HepG2 (cell line): Measurements from ENCODE around the gene MAMSTR. TPM values are rescaled to one million over a fixed set of nuclear protein-coding genes. Genes with fewer than 3 reads are reported as not detected.
A peak's percentile ranks its signal among the peaks of the same experiment; 100 is the strongest.

ENCODE experiments used
- AGO1 ChIP-seq: fragments of 200-400 bp; formaldehyde crosslinking; IDR thresholded peaks from 2 replicates; pipeline ENCODE4 v1.6.1; 2017; ENCODE audit warnings: mild to moderate bottlenecking, low read depth, low read length, moderate library complexity; ENCODE audit not compliant: poor library complexity, severe bottlenecking
- ISL2 ChIP-seq: sonication (generic); formaldehyde crosslinking; IDR thresholded peaks from 2 replicates; pipeline ENCODE4 v1.5.0; 2020; ENCODE audit warnings: missing genetic modification reagents
- JDP2 ChIP-seq: sonication (generic); formaldehyde crosslinking; IDR thresholded peaks from 2 replicates; pipeline ENCODE4 v1.8.1; 2022; ENCODE audit warnings: missing genetic modification reagents, borderline replicate concordance
- KDM4B ChIP-seq: sonication (generic); formaldehyde crosslinking; IDR thresholded peaks from 2 replicates; pipeline ENCODE4 v1.4.0; 2020; ENCODE audit warnings: missing genetic modification reagents
- KMT2A ChIP-seq: sonication (generic); formaldehyde crosslinking; IDR thresholded peaks from 2 replicates; pipeline ENCODE4 v1.4.0; 2020; ENCODE audit warnings: missing genetic modification reagents
- MBNL3 ChIP-seq: fragments of 250-450 bp; sonication (Bioruptor Pico); conservative IDR thresholded peaks from 2 replicates; pipeline ENCODE4 v1.8.0; 2022; ENCODE audit warnings: mild to moderate bottlenecking, inconsistent platforms
- NFAT5 ChIP-seq: sonication (generic); formaldehyde crosslinking; IDR thresholded peaks from 2 replicates; pipeline ENCODE4 v1.4.0; 2020; ENCODE audit warnings: missing genetic modification reagents
- POLR2AphosphoS5 ChIP-seq: IDR thresholded peaks from 2 replicates; pipeline ENCODE4 v1.6.1; 2012; ENCODE audit warnings: low read depth, low read length
- RAD51 ChIP-seq: fragments of 450-650 bp; IDR thresholded peaks from 2 replicates; pipeline ENCODE4 v1.6.1; 2016; ENCODE audit warnings: borderline replicate concordance
- SSRP1 ChIP-seq: IDR thresholded peaks from 2 replicates; pipeline ENCODE4 v1.6.1; 2016; ENCODE audit warnings: control low read depth
- ZBTB20 ChIP-seq: sonication (generic); formaldehyde crosslinking; IDR thresholded peaks from 2 replicates; pipeline ENCODE4 v1.8.1; 2023; ENCODE audit warnings: missing genetic modification reagents, low read depth, mild to moderate bottlenecking, borderline replicate concordance
- ZNF350 ChIP-seq: sonication (generic); formaldehyde crosslinking; IDR thresholded peaks from 2 replicates; pipeline ENCODE4 v1.4.0; 2020; ENCODE audit warnings: mild to moderate bottlenecking, low read depth, missing genetic modification reagents, borderline replicate concordance
- ZNF383 ChIP-seq: sonication (generic); formaldehyde crosslinking; IDR thresholded peaks from 2 replicates; pipeline ENCODE4 v1.4.0; 2020; ENCODE audit warnings: missing genetic modification reagents, mild to moderate bottlenecking, borderline replicate concordance
- ZNF407 ChIP-seq: sonication (generic); formaldehyde crosslinking; IDR thresholded peaks from one replicate; pipeline ENCODE4 v1.5.1; 2020; ENCODE audit warnings: mild to moderate bottlenecking, missing genetic modification reagents; ENCODE audit errors: not compliant biosample characterization
- ZNF432 ChIP-seq: sonication (generic); formaldehyde crosslinking; IDR thresholded peaks from 2 replicates; pipeline ENCODE4 v1.5.0; 2020; ENCODE audit warnings: missing genetic modification reagents, mild to moderate bottlenecking, borderline replicate concordance
- ZSCAN25 ChIP-seq: sonication (generic); formaldehyde crosslinking; IDR thresholded peaks from 2 replicates; pipeline ENCODE4 v1.8.0; 2022; ENCODE audit warnings: mild to moderate bottlenecking, missing genetic modification reagents
- polyA plus RNA-seq, 8 experiments: library from polyadenylated mRNA; depleted of rRNA in 3 of 8; stranded (reverse) in 7 of 8; unstranded in 1 of 8; fragments of >200 nt; fragmentation: Illumina TruSeq in 4 of 8; extraction: Trizol in 4 of 8; gene quantifications; 2 replicates each; pipeline versions ENCODE4 v1.2.1 to v1.2.3, GENCODE V29; 2011 to 2016; ENCODE audit warnings: low read depth in 4 of 8, missing spikeins in 1 of 8, mixed read lengths in 1 of 8; ENCODE audit not compliant: insufficient read depth in 1 of 8
- total RNA-seq, 5 experiments: library from RNA; depleted of rRNA; stranded (reverse); fragments of >200 nt; fragmentation: Illumina TruSeq; extraction: Trizol; gene quantifications; 2 replicates each; pipeline ENCODE4 v1.2.3, GENCODE V29; 2016; ENCODE audit warnings: low read depth in 1 of 5

Gene MAMSTR
- total and polyA plus RNA-seq, 2 of the 13 experiments (the other 11 are each of a cell fraction or from before 2014, with no cell fraction given), result 2.2 to 2.4 TPM

- no peak for TF ChIP-seq ZNF407
- TF ChIP-seq SSRP1 (CRISPR knock-in tag), result no peak
- TF ChIP-seq JDP2 (CRISPR knock-in tag), result no peak
- peak; percentile 65; the same call in 1 of the 2 replicates for TF ChIP-seq ZSCAN25 (CRISPR knock-in tag)
- TF ChIP-seq AGO1, result peak; percentile 61
- no peak for TF ChIP-seq ZNF432 (CRISPR knock-in tag)
- no peak for TF ChIP-seq ZNF383 (CRISPR knock-in tag)
- TF ChIP-seq ZNF350 (CRISPR knock-in tag), result no peak
- TF ChIP-seq KMT2A, result 0 out of 2 replicates have a peak, but pooled peaks have one; percentile 29
- TF ChIP-seq ISL2 (CRISPR knock-in tag), result no peak
- peak; percentile 44 for TF ChIP-seq POLR2AphosphoS5
- no peak for TF ChIP-seq NFAT5
- no peak for TF ChIP-seq KDM4B (CRISPR knock-in tag)
- TF ChIP-seq MBNL3 (CRISPR knock-in tag), result no peak
- TF ChIP-seq RAD51, result no peak
- TF ChIP-seq ZBTB20 (CRISPR knock-in tag), result no peak
Observed at GRCh38 chr19:48713864-48714755, 5.4 kb downstream of the MAMSTR start (continued).
